ENCODE data around the gene ATP1A1.

Gene ATP1A1

DNA sequence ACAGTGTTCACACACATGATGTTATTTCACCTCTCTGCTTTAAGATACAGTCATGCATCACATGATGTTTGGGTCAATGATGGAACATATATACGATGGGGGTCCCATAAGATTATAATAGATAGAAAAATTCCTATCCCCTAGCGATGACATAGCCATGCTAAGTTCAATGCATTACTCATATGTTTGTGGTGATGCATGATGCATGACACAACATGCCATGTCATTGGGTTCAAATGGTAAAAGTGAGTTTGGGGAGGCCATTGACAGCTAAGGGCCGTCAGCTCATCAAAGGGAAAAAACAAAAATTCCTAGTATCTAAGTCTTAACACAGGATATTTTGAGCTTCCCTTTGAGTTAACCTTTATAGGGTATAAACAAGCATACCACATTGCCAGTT is 73.6 kb downstream of the ATP1A1 start:
- DNase-seq: no peak

DNA sequence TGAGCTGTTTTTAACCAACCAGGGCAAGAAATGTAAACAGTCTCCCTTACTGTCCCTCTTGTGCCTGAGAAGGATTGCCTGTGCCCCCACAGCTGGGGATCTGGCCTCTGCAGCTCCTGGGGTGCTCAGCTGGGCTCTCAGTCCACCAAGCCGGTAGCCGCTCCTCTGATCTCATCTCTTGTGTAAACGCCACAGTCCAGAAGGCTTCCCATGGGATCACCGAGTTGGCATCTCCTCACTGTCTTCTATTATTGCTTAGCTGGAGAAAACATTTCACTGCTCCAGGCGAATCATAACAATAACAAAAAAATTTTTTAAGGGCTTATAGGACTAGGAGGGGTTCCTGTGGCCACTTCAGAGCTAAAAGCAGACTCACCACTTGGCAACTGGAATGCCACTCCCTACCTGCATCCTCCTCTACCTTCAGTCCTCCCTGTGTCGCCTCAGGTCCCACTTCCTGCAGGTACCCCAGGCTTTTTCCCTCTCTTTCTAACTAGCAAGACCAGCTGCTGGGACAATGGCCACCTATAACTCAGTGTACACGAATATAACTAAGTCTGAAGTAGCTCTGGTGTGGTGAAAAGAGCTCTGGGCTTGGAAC is 75.8 kb downstream of the ATP1A1 start:
- DNase-seq: no peak

DNA sequence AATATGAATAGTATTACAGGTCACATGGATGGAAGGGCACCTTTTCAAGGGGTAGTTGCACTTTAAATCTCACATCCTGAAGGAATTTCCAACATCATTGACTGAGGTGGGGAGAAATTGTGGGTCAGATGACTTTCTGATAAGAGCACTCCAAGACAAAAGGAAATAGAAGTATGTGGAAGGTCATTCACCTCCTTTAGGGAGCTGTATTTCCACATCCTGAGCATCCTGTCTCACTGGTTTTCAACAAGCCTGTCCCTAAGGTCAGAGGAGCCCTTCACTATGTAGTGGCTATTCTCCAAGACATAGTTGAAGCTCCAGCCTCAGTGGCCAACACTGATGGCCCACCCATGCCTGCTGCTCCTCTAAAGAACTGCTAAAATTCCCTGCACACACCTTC is 76.5 kb downstream of the ATP1A1 start:
- DNase-seq: no peak

DNA sequence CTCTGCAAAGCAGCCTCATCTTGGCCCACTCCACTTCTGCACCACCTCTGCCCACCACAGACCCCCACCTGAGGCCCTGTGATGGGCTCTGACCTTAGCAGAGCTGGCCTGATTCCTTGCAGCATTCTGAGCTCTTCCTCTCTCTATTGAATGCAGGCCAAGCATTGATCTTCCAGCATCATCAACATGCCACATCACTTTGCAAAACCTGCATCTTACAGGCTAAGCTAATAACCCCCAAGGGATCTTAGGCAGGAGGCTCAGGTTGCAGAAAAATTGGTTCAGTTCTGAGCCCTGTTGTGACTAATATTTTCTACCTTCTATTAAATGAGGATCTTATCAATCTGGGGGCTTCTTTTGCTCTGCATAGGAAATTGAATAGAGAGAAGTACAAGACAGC is 78.7 kb downstream of the ATP1A1 start:
- DNase-seq: no peak

DNA sequence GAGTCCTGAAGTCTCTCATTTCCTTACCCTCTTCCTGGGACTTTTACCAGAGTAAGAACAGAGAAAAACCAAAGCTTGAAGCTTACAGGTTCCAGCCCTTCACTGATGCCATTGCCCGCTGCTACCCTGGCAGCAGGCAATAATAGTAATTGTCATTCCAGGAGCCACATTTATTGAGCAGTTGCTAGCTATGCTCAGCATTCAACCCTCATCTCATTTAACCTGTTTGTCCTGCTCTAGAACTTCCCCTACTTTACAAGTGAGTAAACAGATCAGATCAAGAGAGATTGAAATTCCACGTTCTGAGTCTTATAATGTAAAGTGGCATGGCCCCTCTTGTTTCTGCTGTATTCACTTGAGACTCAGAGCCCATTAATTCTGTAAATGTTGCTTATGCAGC is 80.4 kb downstream of the ATP1A1 start:
- DNase-seq: no peak

DNA sequence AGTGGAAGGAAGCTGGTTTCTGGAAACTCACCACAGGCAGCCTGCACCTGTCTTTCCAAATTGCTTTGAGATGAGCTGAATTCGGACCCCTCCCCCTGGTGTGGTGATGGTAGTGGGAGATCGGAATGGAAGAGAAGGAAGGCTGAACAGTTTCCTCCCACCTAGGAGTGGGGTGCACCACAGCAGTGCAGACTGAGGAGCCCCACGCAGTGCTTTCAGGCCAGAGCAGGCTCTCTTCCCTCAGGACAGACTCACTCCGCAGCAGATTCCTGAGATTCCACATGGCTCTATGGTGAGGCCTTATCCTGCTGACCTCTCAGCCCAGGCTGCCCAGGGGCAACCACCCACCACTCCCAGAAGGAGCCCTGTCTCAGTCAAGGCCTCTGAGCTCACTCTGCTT is 80.9 kb downstream of the ATP1A1 start:
- no peak for DNase-seq
